Spleen (tissue), 11 donors: ENCODE data around the gene PRUNE2. TPM values are rescaled to one million over a fixed set of nuclear protein-coding genes. Genes with fewer than 3 reads are reported as not detected.
A peak's percentile ranks its signal among the peaks of the same experiment; 100 is the strongest.

Experiments used
- DNase-seq: peaks from one replicate; pipeline ENCODE4 v3.0.0-alpha.2; 2020
- H3K27ac ChIP-seq, 8 donors: fragments of 200-600 bp; sonication (generic) in 7 of 8; 1 replicate in 4 of 8; 2 replicates in 4 of 8; pipeline versions ENCODE4 v1.5.0 to v1.8.0; 2016 to 2021; ENCODE audit warnings: inconsistent platforms in 4 of 8, mild to moderate bottlenecking in 4 of 8, moderate library complexity in 1 of 8
- H3K27me3 ChIP-seq, 7 donors: fragments of 200-600 bp; sonication (generic) in 6 of 7; replicated peaks in 1 of 7; 1 replicate in 4 of 7; 2 replicates in 3 of 7; pipeline versions ENCODE4 v1.5.0 to v1.8.0; 2016 to 2021; ENCODE audit warnings: inconsistent platforms in 3 of 7, mild to moderate bottlenecking in 1 of 7
- H3K36me3 ChIP-seq, 6 donors: fragments of 200-600 bp; sonication (generic) in 5 of 6; 1 replicate in 4 of 6; 2 replicates in 2 of 6; pipeline versions ENCODE4 v1.5.0 to v1.8.0; 2016 to 2021; ENCODE audit warnings: inconsistent platforms in 2 of 6
- H3K4me1 ChIP-seq, 6 donors: fragments of 200-600 bp; sonication (generic) in 5 of 6; 1 replicate in 3 of 6; 2 replicates in 3 of 6; pipeline versions ENCODE4 v1.5.0 to v1.8.0; 2016 to 2021; ENCODE audit warnings: inconsistent platforms in 3 of 6
- H3K4me3 ChIP-seq, 8 donors: fragments of 200-600 bp; sonication (generic) in 7 of 8; 1 replicate in 4 of 8; 2 replicates in 4 of 8; pipeline versions ENCODE4 v1.5.0 to v1.8.0; 2016 to 2021; ENCODE audit warnings: inconsistent platforms in 4 of 8, mild to moderate bottlenecking in 4 of 8, moderate library complexity in 2 of 8
- H3K9me3 ChIP-seq, 8 donors: fragments of 200-600 bp; sonication (generic) in 7 of 8; 1 replicate in 4 of 8; 2 replicates in 4 of 8; pipeline versions ENCODE4 v1.5.0 to v1.8.0; 2016 to 2021; ENCODE audit warnings: inconsistent platforms in 4 of 8
- POLR2A ChIP-seq, 3 donors: fragments of 450-650 bp; IDR thresholded peaks; one replicate each; pipeline ENCODE4 v1.5.1; 2017; ENCODE audit warnings: antibody characterized with exemption in 3 of 3, mild to moderate bottlenecking in 1 of 3
- POLR2AphosphoS5 ChIP-seq, 3 donors: sonication (generic); formaldehyde crosslinking; IDR thresholded peaks; one replicate each; pipeline ENCODE4 v1.5.1; 2017; ENCODE audit warnings: antibody characterized with exemption in 3 of 3
- WGBS, 5 donors: extraction: QIAGEN DNeasy Blood & Tissue Kit in 3 of 5; methylation state at CpG; one replicate each; pipeline versions ENCODE4 v1.1.5 to v1.1.7; 2013 to 2018; 5-methylcytosine and 5-hydroxymethylcytosine counted together
- intact Hi-C: fragments of 100-400 bp; cut with DNase I; formaldehyde crosslinking; loops from one replicate; pipeline ENCODE4 v1.15.0; 2023; ENCODE audit warnings: low total_unique reads
- polyA plus RNA-seq, 3 donors: library from polyadenylated mRNA; stranded (reverse); fragments of 200-250 nt; gene quantifications; one replicate each; pipeline ENCODE4 v1.2.1, GENCODE V29; 2013
- total RNA-seq, 7 donors: library from RNA; depleted of rRNA in 3 of 7; stranded (reverse); fragments of >200 nt in 3 of 7; fragmentation: NEBNext Ultra II Directional in 4 of 7; extraction: Animal tissue kit (Norgen Biotek cat#: 25700) in 4 of 7; gene quantifications; one replicate each; pipeline versions ENCODE4 v1.1.0 to v1.2.1, GENCODE V29; 2016 to 2021
- TF ChIP-seq, protein P1 (sequence below), 11 experiments: fragments of 200-600 bp in 7 of 11; fragments of 450-650 bp in 4 of 11; sonication (generic) in 4 of 11; IDR thresholded peaks in 8 of 11; conservative IDR thresholded peaks in 3 of 11; 1 replicate in 7 of 11; 2 replicates in 4 of 11; pipeline versions ENCODE4 v1.4.0 to v1.8.0; 2016 to 2021; ENCODE audit warnings: antibody characterized with exemption in 11 of 11, inconsistent platforms in 4 of 11, mild to moderate bottlenecking in 1 of 11
- donor health status: healthy with polysubstance abuse.
- donor health status: DM: no; HTN: no; CAD: no; lungs with moderate emphysema.
- donor health status: DM: no; HTN: no; CAD: no.
- donor health status: Bipolar disorder and iron deficiency.
- donor health status: healthy.
- donor health status: DM: no; HTN: no; CAD: no.
- donor health status: DM: yes; HTN: yes; CAD: no.

PRUNE2 gene
- total and polyA plus RNA-seq, 10 donors, result 3.3 to 23.6 (median 14.0) TPM

DNA sequence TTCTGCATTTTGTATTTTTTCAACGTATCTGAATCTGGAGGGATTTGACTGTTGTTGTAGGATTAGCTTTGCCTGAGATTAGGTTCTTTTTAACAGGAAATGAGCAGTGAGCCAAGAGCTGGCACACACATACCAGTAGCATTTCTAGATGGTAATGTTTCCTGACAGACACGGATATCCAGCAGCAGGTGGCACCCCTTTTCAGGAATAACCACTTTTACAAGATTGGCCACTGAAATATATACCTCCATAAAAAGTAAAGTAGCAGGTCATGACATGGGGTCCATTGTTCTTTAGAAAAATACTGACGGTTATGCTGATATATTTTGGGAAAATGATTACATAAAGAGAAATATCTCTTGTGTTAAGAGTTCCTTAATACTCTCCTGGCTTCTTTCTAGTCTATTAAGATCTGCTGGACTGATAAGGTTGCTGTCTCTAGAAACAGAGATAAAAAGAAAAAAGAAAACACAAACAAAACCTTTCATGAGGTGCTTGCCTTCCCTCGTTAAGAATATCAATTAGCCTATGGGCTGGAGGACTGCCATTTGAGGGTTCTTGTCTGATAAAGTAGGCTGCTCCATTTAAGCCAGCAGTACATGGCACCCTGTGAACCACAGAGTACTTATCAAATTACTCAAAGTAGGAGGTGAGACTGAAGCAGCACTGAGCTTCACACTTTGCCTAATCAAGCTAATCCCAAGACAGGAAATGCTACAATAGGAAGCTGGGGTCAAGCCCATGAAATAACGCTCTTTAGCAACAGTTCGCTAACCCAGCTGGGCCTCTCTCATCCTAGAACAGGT, 243.2 kb downstream of the PRUNE2 start:
- Histone ChIP-seq H3K9me3 (no peaks in the 10 kb centered on the region), H3K27me3 (peaks cover 0 to 4% (median 0%) of the 10 kb centered on the region in 7 donors), H3K27ac (peak overlapping the region in 4 of 8 donors; percentile 27 to 59 (median 46)), H3K36me3 (no peaks in the 10 kb centered on the region), H3K4me3 (no peak overlapping the region), H3K4me1 (peaks cover 0 to 36% (median 20%) of the 10 kb centered on the region in 6 donors)
- TF ChIP-seq POLR2AphosphoS5 (IDR thresholded peaks at IDR 0.05) (no peak), POLR2A (IDR thresholded peaks at IDR 0.05) (no peak)
- TF ChIP-seq, protein P1, sequence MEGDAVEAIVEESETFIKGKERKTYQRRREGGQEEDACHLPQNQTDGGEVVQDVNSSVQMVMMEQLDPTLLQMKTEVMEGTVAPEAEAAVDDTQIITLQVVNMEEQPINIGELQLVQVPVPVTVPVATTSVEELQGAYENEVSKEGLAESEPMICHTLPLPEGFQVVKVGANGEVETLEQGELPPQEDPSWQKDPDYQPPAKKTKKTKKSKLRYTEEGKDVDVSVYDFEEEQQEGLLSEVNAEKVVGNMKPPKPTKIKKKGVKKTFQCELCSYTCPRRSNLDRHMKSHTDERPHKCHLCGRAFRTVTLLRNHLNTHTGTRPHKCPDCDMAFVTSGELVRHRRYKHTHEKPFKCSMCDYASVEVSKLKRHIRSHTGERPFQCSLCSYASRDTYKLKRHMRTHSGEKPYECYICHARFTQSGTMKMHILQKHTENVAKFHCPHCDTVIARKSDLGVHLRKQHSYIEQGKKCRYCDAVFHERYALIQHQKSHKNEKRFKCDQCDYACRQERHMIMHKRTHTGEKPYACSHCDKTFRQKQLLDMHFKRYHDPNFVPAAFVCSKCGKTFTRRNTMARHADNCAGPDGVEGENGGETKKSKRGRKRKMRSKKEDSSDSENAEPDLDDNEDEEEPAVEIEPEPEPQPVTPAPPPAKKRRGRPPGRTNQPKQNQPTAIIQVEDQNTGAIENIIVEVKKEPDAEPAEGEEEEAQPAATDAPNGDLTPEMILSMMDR (IDR thresholded peaks at IDR 0.05 in 8 of 11, conservative IDR thresholded peaks at IDR 0.05 in 3 of 11), result no peak
- 16 to 34% (median 29%) methylated on average over 6 of the region's 6 CpGs for WGBS, 5 donors
- no peak for DNase-seq
- intact Hi-C loops, result no loop called here

DNA sequence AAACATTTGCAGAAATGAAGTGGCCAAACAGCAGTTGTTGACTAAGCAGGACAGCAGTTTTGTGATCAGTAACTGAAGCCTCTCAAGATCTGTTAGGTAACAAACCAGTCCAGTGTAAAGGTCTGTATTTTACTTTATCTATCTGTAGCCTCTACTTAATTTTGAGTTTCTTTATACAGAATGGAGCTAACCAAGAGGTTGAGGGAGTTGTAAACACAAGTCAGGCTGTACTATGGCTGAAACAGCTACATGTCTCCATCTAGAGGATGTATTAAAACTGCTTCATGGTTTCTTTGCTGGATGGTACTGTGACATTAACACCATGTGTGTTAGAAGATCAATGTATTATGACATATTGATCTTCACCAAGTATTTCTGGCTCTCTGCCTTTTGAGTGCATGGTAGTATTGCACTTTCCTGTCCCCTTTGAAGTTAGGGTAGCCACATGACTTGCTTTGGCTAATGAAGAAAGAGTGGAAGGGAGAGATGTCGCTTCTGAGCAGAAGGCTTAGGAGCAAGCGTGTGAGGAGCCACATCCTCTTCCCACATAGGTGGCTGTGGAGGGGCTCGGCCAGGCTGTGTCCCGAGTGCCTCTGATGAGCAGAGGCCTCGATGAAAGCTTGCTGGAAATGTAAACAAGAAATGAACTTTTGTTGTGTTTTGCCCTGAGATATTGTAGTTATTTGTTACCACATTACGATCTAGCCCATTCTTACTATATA, 247.2 kb downstream of the PRUNE2 start:
- intact Hi-C loops, result loop anchor here (5.0 kb wide), 1 partner anchor 211 kb away; no protein-coding TSS in a partner anchor

DNA sequence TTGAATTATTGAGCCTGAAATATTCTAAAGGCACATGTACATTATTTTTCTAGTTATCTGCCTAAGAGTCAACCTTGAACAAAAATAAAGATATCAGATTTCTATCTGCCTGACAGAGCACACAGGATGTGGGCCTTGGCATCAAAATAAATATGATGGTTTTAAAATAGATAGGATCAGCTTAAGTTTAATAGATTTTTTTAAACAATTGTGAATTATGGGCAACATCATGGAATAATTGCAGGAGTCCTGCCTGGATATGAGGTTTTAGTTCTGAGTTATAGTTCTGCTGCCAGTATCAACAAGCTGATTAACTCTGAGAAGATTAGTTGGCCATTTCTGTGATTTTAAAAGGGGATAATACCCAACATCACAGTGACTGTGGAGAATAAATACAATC, 248.6 kb downstream of the PRUNE2 start:
- DNase-seq, result no peak
- H3K4me1 ChIP-seq, result peaks cover 18 to 72% (median 58%) of the 10 kb centered on the region in 6 donors
- peak overlapping the region in 3 of 8 donors; percentile 6 to 72 (median 46) for H3K27ac ChIP-seq
- intact Hi-C loops, result loop anchor here (5.0 kb wide), 1 partner anchor 210 kb away; no protein-coding TSS in a partner anchor
- no peak overlapping the region for H3K4me3 ChIP-seq
- H3K27me3 ChIP-seq, result no peaks in the 10 kb centered on the region
- H3K36me3 ChIP-seq, result no peaks in the 10 kb centered on the region
- TF ChIP-seq, protein P1 (IDR thresholded peaks at IDR 0.05 in 8 of 11, conservative IDR thresholded peaks at IDR 0.05 in 3 of 11), result no peak
- TF ChIP-seq POLR2A (IDR thresholded peaks at IDR 0.05), result no peak
- no peak for TF ChIP-seq POLR2AphosphoS5 (IDR thresholded peaks at IDR 0.05)
- H3K9me3 ChIP-seq, result no peaks in the 10 kb centered on the region

More for the DNA sequence above, 247.2 kb downstream of the PRUNE2 start:
- Histone ChIP-seq H3K9me3 (no peaks in the 10 kb centered on the region), H3K27me3 (no peaks in the 10 kb centered on the region), H3K4me1 (peaks cover 11 to 72% (median 53%) of the 10 kb centered on the region in 6 donors), H3K36me3 (no peaks in the 10 kb centered on the region), H3K4me3 (no peak overlapping the region), H3K27ac (peak overlapping the region in 2 of 8 donors; percentile 16 to 46)
- 35 to 48% (median 45%) methylated on average over 6 of the region's 6 CpGs for WGBS, 5 donors
- no peak for DNase-seq
- TF ChIP-seq, protein P1 (IDR thresholded peaks at IDR 0.05 in 8 of 11, conservative IDR thresholded peaks at IDR 0.05 in 3 of 11), result peak; percentile 34 to 67 (median 54)
- no peak for TF ChIP-seq POLR2AphosphoS5 (IDR thresholded peaks at IDR 0.05)

DNA sequence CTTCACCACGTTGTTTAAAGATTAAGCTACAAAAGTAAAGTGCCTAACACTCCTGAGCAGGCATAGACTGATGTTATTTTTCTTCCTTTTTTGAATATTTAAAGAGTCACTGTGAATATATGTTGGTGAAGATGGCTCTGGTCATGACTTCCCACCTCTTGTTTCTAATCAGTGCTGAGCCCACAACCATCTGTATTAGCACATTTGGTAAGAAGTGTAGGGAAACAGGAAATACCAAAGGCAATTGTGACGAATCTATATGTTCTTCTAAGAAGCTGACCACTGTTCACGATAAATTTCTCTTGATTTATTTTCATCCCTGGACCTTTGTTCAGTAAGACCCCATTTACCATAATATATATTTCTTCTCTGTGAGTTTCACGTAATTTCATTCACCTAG, 249.9 kb downstream of the PRUNE2 start:
- peak overlapping the region in 5 of 8 donors; percentile 1 to 85 (median 44) for H3K27ac ChIP-seq
- no peaks in the 10 kb centered on the region for H3K36me3 ChIP-seq
- DNase-seq, result no peak
- no peak overlapping the region for H3K4me3 ChIP-seq
- H3K9me3 ChIP-seq, result no peaks in the 10 kb centered on the region
- intact Hi-C loops, result loop anchor here (5.0 kb wide), 1 partner anchor 209 kb away; no protein-coding TSS in a partner anchor
- 53 to 69% (median 66%) methylated on average over 4 of the region's 4 CpGs for WGBS, 5 donors
- H3K4me1 ChIP-seq, result peaks cover 19 to 81% (median 68%) of the 10 kb centered on the region in 6 donors
- TF ChIP-seq POLR2A (IDR thresholded peaks at IDR 0.05), result no peak
- TF ChIP-seq POLR2AphosphoS5 (IDR thresholded peaks at IDR 0.05), result no peak
- TF ChIP-seq, protein P1 (IDR thresholded peaks at IDR 0.05 in 8 of 11, conservative IDR thresholded peaks at IDR 0.05 in 3 of 11), result no peak
- H3K27me3 ChIP-seq, result no peaks in the 10 kb centered on the region
